ENCODE data around the gene RBM19. TPM values are rescaled to one million over a fixed set of nuclear protein-coding genes. Genes with fewer than 3 reads are reported as not detected.

Gene RBM19
- total RNA-seq, 2 donors from 2014 or later = 38.6 to 43.1 TPM

GRCh38 chr12:113983265-113983664 lies 17.1 kb upstream of the RBM19 start:
- Histone ChIP-seq H3K4me1 (ENCODE audit: control insufficient read depth, insufficient read depth, low read length) (no peaks in the 10 kb centered on the region), H3K4me3 (ENCODE audit: low read length) (no peak overlapping the region), H3K36me3 (ENCODE audit: control insufficient read depth, insufficient read depth, low read length) (no peaks in the 10 kb centered on the region), H3K9ac (ENCODE audit: extremely low read depth, low read length, poor library complexity, severe bottlenecking) (no peak overlapping the region), H3K9me3 (ENCODE audit: control insufficient read depth, low read length) (no peaks in the 10 kb centered on the region), H3K27ac (ENCODE audit: low read depth, low read length) (no peak overlapping the region), H3K27me3 (ENCODE audit: control insufficient read depth, insufficient read depth, low read length, poor library complexity, severe bottlenecking) (peaks cover 40% of the 10 kb centered on the region)
- 82 to 86% methylated on average over 2 of the region's 2 CpGs for WGBS, 2 experiments (ENCODE audit: insufficient coverage in 1 of 2, insufficient read length in 1 of 2)
- peaks cover 56% of the 10 kb centered on the region for H3K27me3 Mint-ChIP-seq (ENCODE audit: insufficient read depth)
- TF ChIP-seq CTCF (conservative IDR thresholded peaks at IDR 0.05) = no peak
- no peaks in the 10 kb centered on the region for H3K4me1 Mint-ChIP-seq
- DNase-seq = no peak
- no peak overlapping the region for H3K4me3 Mint-ChIP-seq
- H3K9me3 Mint-ChIP-seq = no peaks in the 10 kb centered on the region
- no peaks in the 10 kb centered on the region for H3K36me3 Mint-ChIP-seq (ENCODE audit: low read depth)
- H3K27ac Mint-ChIP-seq = no peak overlapping the region

GRCh38 chr12:113981876-113982275 lies 15.8 kb upstream of the RBM19 start:
- no peak overlapping the region for H3K27ac ChIP-seq (ENCODE audit: low read depth, low read length)
- H3K27me3 ChIP-seq (ENCODE audit: control insufficient read depth, insufficient read depth, low read length, poor library complexity, severe bottlenecking) = peaks cover 45% of the 10 kb centered on the region
- Mint-ChIP-seq H3K4me3 (no peak overlapping the region), H3K36me3 (ENCODE audit: low read depth) (no peaks in the 10 kb centered on the region), H3K27ac (no peak overlapping the region), H3K9me3 (no peaks in the 10 kb centered on the region), H3K4me1 (no peaks in the 10 kb centered on the region), H3K27me3 (ENCODE audit: insufficient read depth) (peaks cover 47% of the 10 kb centered on the region)
- H3K4me1 ChIP-seq (ENCODE audit: control insufficient read depth, insufficient read depth, low read length) = no peaks in the 10 kb centered on the region
- TF ChIP-seq CTCF (conservative IDR thresholded peaks at IDR 0.05) = no peak
- WGBS, 2 experiments (ENCODE audit: insufficient coverage in 1 of 2, insufficient read length in 1 of 2) = 93 to 100% methylated on average over 1 to 3 of the region's 3 CpGs
- DNase-seq = no peak
- H3K4me3 ChIP-seq (ENCODE audit: low read length) = no peak overlapping the region
- H3K9me3 ChIP-seq (ENCODE audit: control insufficient read depth, low read length) = no peaks in the 10 kb centered on the region
- H3K9ac ChIP-seq (ENCODE audit: extremely low read depth, low read length, poor library complexity, severe bottlenecking) = no peak overlapping the region
- no peaks in the 10 kb centered on the region for H3K36me3 ChIP-seq (ENCODE audit: control insufficient read depth, insufficient read depth, low read length)

- Mint-ChIP-seq H3K36me3 (ENCODE audit: low read depth) (no peaks in the 10 kb centered on the region), H3K27ac (no peak overlapping the region), H3K27me3 (ENCODE audit: insufficient read depth) (peaks cover 40% of the 10 kb centered on the region), H3K9me3 (no peaks in the 10 kb centered on the region), H3K4me3 (no peak overlapping the region), H3K4me1 (no peaks in the 10 kb centered on the region)
- Histone ChIP-seq H3K27me3 (ENCODE audit: control insufficient read depth, insufficient read depth, low read length, poor library complexity, severe bottlenecking) (peaks cover 49% of the 10 kb centered on the region), H3K27ac (ENCODE audit: low read depth, low read length) (no peak overlapping the region), H3K9ac (ENCODE audit: extremely low read depth, low read length, poor library complexity, severe bottlenecking) (no peak overlapping the region), H3K4me1 (ENCODE audit: control insufficient read depth, insufficient read depth, low read length) (no peaks in the 10 kb centered on the region), H3K4me3 (ENCODE audit: low read length) (no peak overlapping the region), H3K36me3 (ENCODE audit: control insufficient read depth, insufficient read depth, low read length) (no peaks in the 10 kb centered on the region), H3K9me3 (ENCODE audit: control insufficient read depth, low read length) (no peaks in the 10 kb centered on the region)
- WGBS, 2 experiments (ENCODE audit: insufficient coverage in 1 of 2, insufficient read length in 1 of 2) = 19 to 30% methylated on average over 8 to 12 of the region's 12 CpGs
- peak; percentile 84 for DNase-seq
- TF ChIP-seq CTCF (conservative IDR thresholded peaks at IDR 0.05) = peak; percentile 96
These were observed 14.6 kb upstream of the RBM19 start for GRCh38 chr12:113980537-113981337.
